ENCODE data around the gene SLC31A1. TPM values are rescaled to one million over a fixed set of nuclear protein-coding genes. Genes with fewer than 3 reads are reported as not detected.
"Not testable (repeated sequence)": the region's sequence is repeated elsewhere in the genome, so short reads cannot be mapped to it uniquely, and the experiment has no call there.

SLC31A1 gene
- polyA plus RNA-seq, 1 donor (not counting 4 experiments of a cell fraction or from before 2014, with no cell fraction given): 20.3 TPM

GRCh38 chr9:113290052-113290607, 68.8 kb downstream of the SLC31A1 start:
- no peak overlapping the region for H2AFZ ChIP-seq (ENCODE audit: control insufficient read depth, low read length)
- peaks cover 32 to 35% of the 10 kb centered on the region in 2 experiments for H3K36me3 ChIP-seq (ENCODE audit: control insufficient read depth in 2 of 2, extremely low read depth in 1 of 2, insufficient read depth in 2 of 2, low read length in 2 of 2)
- H4K20me1 ChIP-seq (ENCODE audit: control insufficient read depth, extremely low read depth, insufficient read depth, low read length): no peaks in the 10 kb centered on the region
- H3K4me1 ChIP-seq (ENCODE audit: control insufficient read depth, extremely low read depth, insufficient read depth, low read length): no peaks in the 10 kb centered on the region
- H3K79me2 ChIP-seq (ENCODE audit: control insufficient read depth, insufficient read depth, low read length): no peaks in the 10 kb centered on the region
- no peaks in the 10 kb centered on the region for H3K27me3 ChIP-seq (ENCODE audit: control insufficient read depth, extremely low read depth, insufficient read depth, low read length)
- no peaks in the 10 kb centered on the region for H3K9me3 ChIP-seq (ENCODE audit: control insufficient read depth, low read depth, low read length)
- no peak overlapping the region for H3K4me3 ChIP-seq (ENCODE audit: control insufficient read depth in 2 of 3, extremely low read depth in 1 of 3, insufficient read depth in 2 of 3, low read depth in 1 of 3, low read length in 3 of 3)
- TF ChIP-seq CTCF (optimal IDR thresholded peaks at IDR 0.05 in 1 of 3, IDR thresholded peaks at IDR 0.05 in 1 of 3, conservative IDR thresholded peaks at IDR 0.05 in 1 of 3; ENCODE audit: extremely low read depth in 1 of 3, insufficient read depth in 2 of 3, low read length in 3 of 3): no peak
- no peak for TF ChIP-seq EZH2 (IDR thresholded peaks at IDR 0.05; ENCODE audit: low read length)
- no peak overlapping the region for H3K4me2 ChIP-seq (ENCODE audit: control insufficient read depth, extremely low read depth, insufficient read depth, low read depth, low read length)
- dilution Hi-C loops (cut with MboI; ENCODE audit: extremely low pct_ligation_motif_present, low sequenced_read_pairs): no loop called here
- no peak for DNase-seq (ENCODE audit: low read depth, low spot score)
- H3K9ac ChIP-seq (ENCODE audit: control insufficient read depth, extremely low read depth, insufficient read depth, low read length): no peak overlapping the region
- no peak for FAIRE-seq
- no peaks in the 10 kb centered on the region for H3K9me1 ChIP-seq (ENCODE audit: control insufficient read depth, extremely low read depth, insufficient read depth, low read length)
- H3K27ac ChIP-seq (ENCODE audit: control insufficient read depth, insufficient read depth, low read length): no peak overlapping the region

GRCh38 chr9:113293285-113293878, 72.0 kb downstream of the SLC31A1 start:
- H2AFZ ChIP-seq (ENCODE audit: control insufficient read depth, low read length): no peak overlapping the region
- no peaks in the 10 kb centered on the region for H4K20me1 ChIP-seq (ENCODE audit: control insufficient read depth, extremely low read depth, insufficient read depth, low read length)
- H3K9ac ChIP-seq (ENCODE audit: control insufficient read depth, extremely low read depth, insufficient read depth, low read length): no peak overlapping the region
- no peaks in the 10 kb centered on the region for H3K9me3 ChIP-seq (ENCODE audit: control insufficient read depth, low read depth, low read length)
- dilution Hi-C loops (cut with MboI; ENCODE audit: extremely low pct_ligation_motif_present, low sequenced_read_pairs): no loop called here
- peaks cover 15 to 18% of the 10 kb centered on the region in 2 experiments for H3K36me3 ChIP-seq (ENCODE audit: control insufficient read depth in 2 of 2, extremely low read depth in 1 of 2, insufficient read depth in 2 of 2, low read length in 2 of 2)
- H3K79me2 ChIP-seq (ENCODE audit: control insufficient read depth, insufficient read depth, low read length): no peaks in the 10 kb centered on the region
- H3K27me3 ChIP-seq (ENCODE audit: control insufficient read depth, extremely low read depth, insufficient read depth, low read length): no peaks in the 10 kb centered on the region
- DNase-seq (ENCODE audit: low read depth, low spot score) (no peak), FAIRE-seq (no peak)
- H3K4me3 ChIP-seq (ENCODE audit: control insufficient read depth in 2 of 3, extremely low read depth in 1 of 3, insufficient read depth in 2 of 3, low read depth in 1 of 3, low read length in 3 of 3): no peak overlapping the region
- H3K4me2 ChIP-seq (ENCODE audit: control insufficient read depth, extremely low read depth, insufficient read depth, low read depth, low read length): no peak overlapping the region
- no peaks in the 10 kb centered on the region for H3K4me1 ChIP-seq (ENCODE audit: control insufficient read depth, extremely low read depth, insufficient read depth, low read length)
- H3K9me1 ChIP-seq (ENCODE audit: control insufficient read depth, extremely low read depth, insufficient read depth, low read length): no peaks in the 10 kb centered on the region
- no peak overlapping the region for H3K27ac ChIP-seq (ENCODE audit: control insufficient read depth, insufficient read depth, low read length)
- no peak for TF ChIP-seq CTCF (optimal IDR thresholded peaks at IDR 0.05 in 1 of 3, IDR thresholded peaks at IDR 0.05 in 1 of 3, conservative IDR thresholded peaks at IDR 0.05 in 1 of 3; ENCODE audit: extremely low read depth in 1 of 3, insufficient read depth in 2 of 3, low read length in 3 of 3)
- no peak for TF ChIP-seq EZH2 (IDR thresholded peaks at IDR 0.05; ENCODE audit: low read length)

GRCh38 chr9:113296247-113296646, 74.9 kb downstream of the SLC31A1 start:
- H3K27ac ChIP-seq (ENCODE audit: control insufficient read depth, insufficient read depth, low read length); H3K9me1 ChIP-seq (ENCODE audit: control insufficient read depth, extremely low read depth, insufficient read depth, low read length); H4K20me1 ChIP-seq (ENCODE audit: control insufficient read depth, extremely low read depth, insufficient read depth, low read length); H2AFZ ChIP-seq (ENCODE audit: control insufficient read depth, low read length); H3K4me1 ChIP-seq (ENCODE audit: control insufficient read depth, extremely low read depth, insufficient read depth, low read length); H3K9ac ChIP-seq (ENCODE audit: control insufficient read depth, extremely low read depth, insufficient read depth, low read length); H3K79me2 ChIP-seq (ENCODE audit: control insufficient read depth, insufficient read depth, low read length); H3K27me3 ChIP-seq (ENCODE audit: control insufficient read depth, extremely low read depth, insufficient read depth, low read length); H3K4me2 ChIP-seq (ENCODE audit: control insufficient read depth, extremely low read depth, insufficient read depth, low read depth, low read length); FAIRE-seq; H3K4me3 ChIP-seq (ENCODE audit: control insufficient read depth in 2 of 3, extremely low read depth in 1 of 3, insufficient read depth in 2 of 3, low read depth in 1 of 3, low read length in 3 of 3); dilution Hi-C loops (cut with MboI; ENCODE audit: extremely low pct_ligation_motif_present, low sequenced_read_pairs); H3K36me3 ChIP-seq (ENCODE audit: control insufficient read depth in 2 of 2, extremely low read depth in 1 of 2, insufficient read depth in 2 of 2, low read length in 2 of 2); DNase-seq (ENCODE audit: low read depth, low spot score); H3K9me3 ChIP-seq (ENCODE audit: control insufficient read depth, low read depth, low read length): not testable (repeated sequence)

Data from keratinocyte (primary cell).